Lung (tissue), 12 donors: ENCODE data around the gene COA6. TPM values are rescaled to one million over a fixed set of nuclear protein-coding genes. Genes with fewer than 3 reads are reported as not detected.

Experiments used
- ATAC-seq: fragments of 200-7000 bp; cut with Tn5 transposase; one replicate; pipeline ENCODE4 v1.9.1; 2020; ENCODE audit warnings: moderate number of reproducible peaks; ENCODE audit not compliant: insufficient read depth, low FRiP score
- DNase-seq, 3 donors: peaks; one replicate each; pipeline ENCODE4 v3.0.0-alpha.2; 2013 to 2017
- H3K27ac ChIP-seq, 2 donors: one replicate each; pipeline ENCODE4 v1.5.1; 2013; ENCODE audit warnings: mild to moderate bottlenecking in 2 of 2, moderate library complexity in 2 of 2, control low read depth in 1 of 2, inconsistent platforms in 1 of 2, low read depth in 1 of 2, low read length in 1 of 2
- H3K27me3 ChIP-seq, 3 donors: one replicate each; pipeline ENCODE4 v1.5.1; 2013; ENCODE audit warnings: low read length in 2 of 3; ENCODE audit not compliant: control insufficient read depth in 3 of 3, insufficient read depth in 3 of 3
- H3K36me3 ChIP-seq, 4 donors: one replicate each; pipeline ENCODE4 v1.5.1; 2013; ENCODE audit warnings: low read length in 4 of 4, mild to moderate bottlenecking in 1 of 4, moderate library complexity in 1 of 4; ENCODE audit not compliant: control insufficient read depth in 4 of 4, insufficient read depth in 4 of 4
- H3K4me1 ChIP-seq, 5 donors: one replicate each; pipeline ENCODE4 v1.5.1; 2013; ENCODE audit warnings: low read length in 5 of 5, mild to moderate bottlenecking in 2 of 5, moderate library complexity in 1 of 5; ENCODE audit not compliant: control insufficient read depth in 5 of 5, insufficient read depth in 5 of 5
- H3K4me3 ChIP-seq: one replicate; pipeline ENCODE4 v1.5.1; 2013; ENCODE audit warnings: mild to moderate bottlenecking, control low read depth, moderate library complexity
- H3K9ac ChIP-seq, 2 donors: one replicate each; pipeline ENCODE4 v1.5.1; 2013; ENCODE audit warnings: low read length in 2 of 2, control low read depth in 1 of 2; ENCODE audit not compliant: insufficient read depth in 1 of 2
- H3K9me3 ChIP-seq, 4 donors: one replicate each; pipeline ENCODE4 v1.5.1; 2013; ENCODE audit warnings: low read length in 3 of 4, mild to moderate bottlenecking in 1 of 4, moderate library complexity in 1 of 4; ENCODE audit not compliant: control insufficient read depth in 4 of 4, insufficient read depth in 3 of 4
- WGBS, 2 donors: extraction: QIAGEN DNeasy Blood & Tissue Kit; methylation state at CpG; one replicate each; pipeline ENCODE4 v1.1.7; 2013; 5-methylcytosine and 5-hydroxymethylcytosine counted together
- polyA plus RNA-seq, 2 donors: library from polyadenylated mRNA; stranded (reverse); fragments of 200-250 nt; gene quantifications; one replicate each; pipeline ENCODE4 v1.2.1, GENCODE V29; 2013
- total RNA-seq, 2 donors: library from RNA; depleted of rRNA in 1 of 2; stranded (reverse); fragments of >200 nt in 1 of 2; gene quantifications; one replicate each; pipeline ENCODE4 v1.2.1, GENCODE V29; 2014 to 2021
- TF ChIP-seq, protein P1 (sequence below): IDR thresholded peaks from 2 replicates; pipeline ENCODE4 v1.5.1; 2012; ENCODE audit warnings: mild to moderate bottlenecking; ENCODE audit errors: control extremely low read depth, extremely low read depth
- donor health status: control.
- donor health status: control.
- donor health status: Bipolar disorder and iron deficiency.
- donor health status: healthy.
- donor health status: DM: yes; HTN: yes; CAD: no.

The COA6 gene
- total and polyA plus RNA-seq, 4 donors: 12.9 to 67.5 (median 40.3) TPM

DNA sequence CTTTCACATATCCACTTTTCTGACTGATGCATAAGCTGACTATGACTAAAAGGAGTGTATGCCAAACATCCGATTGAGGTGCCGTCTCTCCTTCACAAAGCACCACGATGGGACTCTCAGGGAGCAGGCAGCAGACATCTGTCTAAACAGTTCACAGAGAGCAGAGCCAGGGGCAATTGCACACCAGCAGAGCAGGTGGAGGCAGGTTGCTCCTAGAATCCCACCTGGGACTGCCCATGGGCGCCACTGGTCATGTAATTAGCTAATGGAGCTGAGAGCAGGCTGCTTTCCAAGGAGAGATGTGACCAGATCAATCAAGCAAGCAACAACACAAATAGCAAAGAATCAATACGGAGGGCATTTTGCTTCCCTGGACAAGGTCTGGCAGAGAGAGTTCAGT is 30.5 kb upstream of the COA6 start:
- no peaks in the 10 kb centered on the region for H3K36me3 ChIP-seq
- H3K4me3 ChIP-seq: no peak overlapping the region
- no peaks in the 10 kb centered on the region for H3K27me3 ChIP-seq
- DNase-seq: no peak
- no peak overlapping the region for H3K27ac ChIP-seq
- no peaks in the 10 kb centered on the region for H3K4me1 ChIP-seq
- ATAC-seq: no peak
- TF ChIP-seq, protein P1, sequence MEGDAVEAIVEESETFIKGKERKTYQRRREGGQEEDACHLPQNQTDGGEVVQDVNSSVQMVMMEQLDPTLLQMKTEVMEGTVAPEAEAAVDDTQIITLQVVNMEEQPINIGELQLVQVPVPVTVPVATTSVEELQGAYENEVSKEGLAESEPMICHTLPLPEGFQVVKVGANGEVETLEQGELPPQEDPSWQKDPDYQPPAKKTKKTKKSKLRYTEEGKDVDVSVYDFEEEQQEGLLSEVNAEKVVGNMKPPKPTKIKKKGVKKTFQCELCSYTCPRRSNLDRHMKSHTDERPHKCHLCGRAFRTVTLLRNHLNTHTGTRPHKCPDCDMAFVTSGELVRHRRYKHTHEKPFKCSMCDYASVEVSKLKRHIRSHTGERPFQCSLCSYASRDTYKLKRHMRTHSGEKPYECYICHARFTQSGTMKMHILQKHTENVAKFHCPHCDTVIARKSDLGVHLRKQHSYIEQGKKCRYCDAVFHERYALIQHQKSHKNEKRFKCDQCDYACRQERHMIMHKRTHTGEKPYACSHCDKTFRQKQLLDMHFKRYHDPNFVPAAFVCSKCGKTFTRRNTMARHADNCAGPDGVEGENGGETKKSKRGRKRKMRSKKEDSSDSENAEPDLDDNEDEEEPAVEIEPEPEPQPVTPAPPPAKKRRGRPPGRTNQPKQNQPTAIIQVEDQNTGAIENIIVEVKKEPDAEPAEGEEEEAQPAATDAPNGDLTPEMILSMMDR: no peak
- H3K9me3 ChIP-seq: peaks cover 0 to 6% (median 4%) of the 10 kb centered on the region in 4 donors
- H3K9ac ChIP-seq: no peak overlapping the region
- 77 to 89% methylated on average over 5 of the region's 5 CpGs for WGBS, 2 donors

DNA sequence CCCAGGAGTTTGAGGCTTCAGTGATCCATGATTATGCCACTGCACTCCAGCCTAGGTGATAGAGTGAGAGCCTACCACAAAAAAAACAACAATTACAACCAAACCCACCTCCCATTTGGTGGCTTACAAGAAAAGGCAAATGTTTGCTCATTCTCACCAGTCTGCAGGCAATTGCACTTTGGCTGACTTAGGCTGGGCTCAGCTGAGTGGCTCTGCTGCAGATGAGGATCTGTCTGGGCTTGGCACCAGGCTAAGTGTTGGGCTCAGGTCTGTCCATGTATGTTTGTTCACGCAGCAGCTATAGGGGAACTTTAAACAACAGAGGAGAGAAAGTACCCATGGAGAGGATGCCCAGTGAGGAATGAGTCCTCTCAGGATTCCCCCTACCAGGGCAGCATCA is 28.0 kb upstream of the COA6 start:
- Histone ChIP-seq H3K4me1 (no peaks in the 10 kb centered on the region), H3K9ac (no peak overlapping the region), H3K9me3 (peaks cover 0 to 6% (median 1%) of the 10 kb centered on the region in 4 donors), H3K4me3 (no peak overlapping the region), H3K36me3 (no peaks in the 10 kb centered on the region), H3K27me3 (no peaks in the 10 kb centered on the region), H3K27ac (no peak overlapping the region)
- TF ChIP-seq, protein P1: no peak
- ATAC-seq (no peak), DNase-seq (no peak)
- 87 to 95% methylated on average over 1 of the region's 1 CpG for WGBS, 2 donors

DNA sequence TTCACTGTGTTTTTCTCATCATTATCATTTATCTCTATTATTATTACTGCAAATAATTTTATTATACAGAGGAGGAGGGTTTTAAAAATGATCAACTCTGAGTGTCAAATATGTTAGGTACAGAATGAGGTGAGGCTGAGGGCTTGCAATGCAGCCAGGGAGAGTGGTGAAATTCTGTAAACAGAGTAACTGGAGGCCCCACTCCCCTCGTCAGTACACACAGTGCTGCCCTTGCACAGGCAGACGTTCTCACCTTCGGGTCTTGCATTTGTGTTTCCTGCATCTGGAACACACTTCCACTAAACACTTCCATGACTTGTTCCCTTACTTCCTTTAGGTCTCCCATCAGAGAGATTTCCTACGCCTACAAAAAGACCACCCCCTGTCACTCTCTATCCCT is 24.3 kb upstream of the COA6 start:
- DNase-seq (no peak), ATAC-seq (no peak)
- TF ChIP-seq, protein P1: no peak
- Histone ChIP-seq H3K9ac (no peak overlapping the region), H3K36me3 (no peaks in the 10 kb centered on the region), H3K27me3 (no peaks in the 10 kb centered on the region), H3K4me1 (no peaks in the 10 kb centered on the region), H3K27ac (no peak overlapping the region), H3K9me3 (peaks cover 0 to 2% (median 0%) of the 10 kb centered on the region in 4 donors), H3K4me3 (no peak overlapping the region)
- 45 to 65% methylated on average over 4 of the region's 4 CpGs for WGBS, 2 donors
